HepG2 (cell line): Measurements from ENCODE around the gene SLC4A11. TPM values are rescaled to one million over a fixed set of nuclear protein-coding genes. Genes with fewer than 3 reads are reported as not detected.

ENCODE experiments used
- ARID4A ChIP-seq: sonication (generic); formaldehyde crosslinking; IDR thresholded peaks from 2 replicates; pipeline ENCODE4 v1.5.0; 2020; ENCODE audit warnings: mild to moderate bottlenecking, missing genetic modification reagents, borderline replicate concordance
- BRCA1 ChIP-seq: sonication (generic); formaldehyde crosslinking; IDR thresholded peaks from 2 replicates; pipeline ENCODE4 v1.4.0; 2020; ENCODE audit warnings: missing genetic modification reagents
- CENPBD1 ChIP-seq: sonication (generic); formaldehyde crosslinking; IDR thresholded peaks from 2 replicates; pipeline ENCODE4 v1.8.0; 2022; ENCODE audit warnings: missing genetic modification reagents, low read depth, mild to moderate bottlenecking, borderline replicate concordance
- FLYWCH1 ChIP-seq: sonication (generic); formaldehyde crosslinking; IDR thresholded peaks from 2 replicates; pipeline ENCODE4 v1.8.1; 2023; ENCODE audit warnings: mild to moderate bottlenecking, missing genetic modification reagents
- GATA4 ChIP-seq: sonication (generic); IDR thresholded peaks from 2 replicates; pipeline ENCODE4 v1.6.1; 2016; ENCODE audit warnings: antibody characterized with exemption, low read depth, borderline replicate concordance
- HMG20A ChIP-seq: IDR thresholded peaks from 2 replicates; pipeline ENCODE4 v1.6.1; 2016; ENCODE audit warnings: borderline replicate concordance
- POLR2AphosphoS5 ChIP-seq: IDR thresholded peaks from 2 replicates; pipeline ENCODE4 v1.6.1; 2012; ENCODE audit warnings: low read depth, low read length
- RARA ChIP-seq: IDR thresholded peaks from 2 replicates; pipeline ENCODE4 v1.6.1; 2016; ENCODE audit warnings: missing genetic modification reagents, missing compliant biosample characterization
- RBFOX2 ChIP-seq: fragments of 200-400 bp; formaldehyde crosslinking; IDR thresholded peaks from 2 replicates; pipeline ENCODE4 v1.6.1; 2017; ENCODE audit warnings: low read depth, mild to moderate bottlenecking, low read length
- SCMH1 ChIP-seq: sonication (generic); formaldehyde crosslinking; IDR thresholded peaks from 2 replicates; pipeline ENCODE4 v1.9.0; 2021; ENCODE audit warnings: missing genetic modification reagents, mild to moderate bottlenecking, borderline replicate concordance
- SMARCC2 ChIP-seq: fragments of 450-650 bp; IDR thresholded peaks from 2 replicates; pipeline ENCODE4 v1.6.1; 2017; ENCODE audit warnings: antibody characterized with exemption, mild to moderate bottlenecking
- SP4 ChIP-seq: sonication (generic); formaldehyde crosslinking; IDR thresholded peaks from 2 replicates; pipeline ENCODE4 v1.8.1; 2023; ENCODE audit warnings: mild to moderate bottlenecking, missing genetic modification reagents
- TBX2 ChIP-seq: sonication (generic); formaldehyde crosslinking; IDR thresholded peaks from 2 replicates; pipeline ENCODE4 v1.5.0; 2020; ENCODE audit warnings: missing genetic modification reagents, mild to moderate bottlenecking, borderline replicate concordance
- ZBTB26 ChIP-seq: IDR thresholded peaks from 2 replicates; pipeline ENCODE4 v1.6.1; 2016; ENCODE audit warnings: missing compliant biosample characterization, missing genetic modification reagents, borderline replicate concordance
- ZMYM2 ChIP-seq: sonication (generic); formaldehyde crosslinking; IDR thresholded peaks from 2 replicates; pipeline ENCODE4 v1.8.0; 2022; ENCODE audit warnings: mild to moderate bottlenecking, missing genetic modification reagents
- ZNF335 ChIP-seq: sonication (generic); formaldehyde crosslinking; IDR thresholded peaks from 2 replicates; pipeline ENCODE4 v1.4.0; 2020; ENCODE audit warnings: missing genetic modification reagents
- ZNF589 ChIP-seq: sonication (generic); formaldehyde crosslinking; conservative IDR thresholded peaks from 2 replicates; pipeline ENCODE4 v1.8.0; 2022; ENCODE audit warnings: mild to moderate bottlenecking, moderate library complexity, missing genetic modification reagents
- ZNF687 ChIP-seq: sonication (generic); formaldehyde crosslinking; IDR thresholded peaks from 2 replicates; pipeline ENCODE4 v1.5.1; 2020; ENCODE audit warnings: mild to moderate bottlenecking, missing genetic modification reagents, moderate library complexity
- polyA plus RNA-seq, 8 experiments: library from polyadenylated mRNA; depleted of rRNA in 3 of 8; stranded (reverse) in 7 of 8; unstranded in 1 of 8; fragments of >200 nt; fragmentation: Illumina TruSeq in 4 of 8; extraction: Trizol in 4 of 8; gene quantifications; 2 replicates each; pipeline versions ENCODE4 v1.2.1 to v1.2.3, GENCODE V29; 2011 to 2016; ENCODE audit warnings: low read depth in 4 of 8, missing spikeins in 1 of 8, mixed read lengths in 1 of 8; ENCODE audit not compliant: insufficient read depth in 1 of 8
- total RNA-seq, 5 experiments: library from RNA; depleted of rRNA; stranded (reverse); fragments of >200 nt; fragmentation: Illumina TruSeq; extraction: Trizol; gene quantifications; 2 replicates each; pipeline ENCODE4 v1.2.3, GENCODE V29; 2016; ENCODE audit warnings: low read depth in 1 of 5

The SLC4A11 gene
- total and polyA plus RNA-seq, 2 of the 13 experiments (the other 11 are each of a cell fraction or from before 2014, with no cell fraction given) = 3.9 to 27.0 TPM

GRCh38 chr20:3222635-3223600, 16.1 kb downstream of the SLC4A11 start (continued):
- TF ChIP-seq ARID4A = peak; percentile 99
- peak; percentile 100 for TF ChIP-seq TBX2
- TF ChIP-seq FLYWCH1 (CRISPR knock-in tag) = no peak
- peak; percentile 75; the same call in 1 of the 2 replicates for TF ChIP-seq ZNF335 (CRISPR knock-in tag)
- peak; percentile 94 for TF ChIP-seq ZNF589 (CRISPR knock-in tag)
- no peak for TF ChIP-seq SCMH1
- peak; percentile 81; the same call in 1 of the 2 replicates for TF ChIP-seq SMARCC2
- no peak; the same call in none of the 2 replicates for TF ChIP-seq BRCA1
- TF ChIP-seq GATA4 = peak; percentile 47; the same call in 1 of the 2 replicates
- TF ChIP-seq RARA (CRISPR knock-in tag) = peak; percentile 94
- no peak for TF ChIP-seq SP4 (CRISPR knock-in tag)
- TF ChIP-seq POLR2AphosphoS5 = no peak
- TF ChIP-seq CENPBD1 (CRISPR knock-in tag) = no peak; the same call in 1 of the 2 replicates
- TF ChIP-seq ZMYM2 = peak; percentile 85; the same call in 1 of the 2 replicates
- peak; percentile 88; the same call in 1 of the 2 replicates for TF ChIP-seq ZBTB26 (CRISPR knock-in tag)
- peak; percentile 65 for TF ChIP-seq RBFOX2
- TF ChIP-seq HMG20A (CRISPR knock-in tag) = peak; percentile 85; the same call in 1 of the 2 replicates
- peak; percentile 99 for TF ChIP-seq ZNF687 (CRISPR knock-in tag)
